ENCODE results near the gene TMBIM1. TPM values are rescaled to one million over a fixed set of nuclear protein-coding genes. Genes with fewer than 3 reads are reported as not detected.

Gene TMBIM1
- total and polyA plus RNA-seq, 9 of the 15 experiments (the other 6 are each of a cell fraction or from before 2014, with no cell fraction given), result 14.2 to 105 (median 47.0) TPM

- H3K4me1 ChIP-seq (replicated peaks in 1 of 2; ENCODE audit: control insufficient read depth in 2 of 2, insufficient read depth in 2 of 2, low read length in 2 of 2), result no peaks in the 10 kb centered on the region
- intact Hi-C loops (cut with micrococcal nuclease), result no loop called here
- H2AFZ ChIP-seq (ENCODE audit: low read depth, low read length), result no peak overlapping the region
- 95% methylated on average over 4 of the region's 4 CpGs for WGBS (ENCODE audit: insufficient coverage, low coverage, missing lambda C conversion rate)
- peaks cover 72% of the 10 kb centered on the region for H3K36me3 ChIP-seq (ENCODE audit: control insufficient read depth, insufficient read depth, low read length)
- ChIA-PET CTCF (ENCODE audit: low intra/inter-chr PET ratio) (no interaction called here), POLR2A (no interaction called here)
- no peak overlapping the region for H3K4me2 ChIP-seq (ENCODE audit: insufficient read depth, low read length)
- H3K4me3 ChIP-seq, result no peak overlapping the region
- DNase-seq (ENCODE audit: extremely low read depth in 1 of 4, low spot score in 3 of 4) (no peak), FAIRE-seq (no peak), ATAC-seq (no peak)
- no peaks in the 10 kb centered on the region for H4K20me1 ChIP-seq (replicated peaks; ENCODE audit: control insufficient read depth, insufficient read depth, low read length)
- no peaks in the 10 kb centered on the region for H3K27me3 ChIP-seq (ENCODE audit: control insufficient read depth in 2 of 2, insufficient read depth in 2 of 2, low read length in 2 of 2)
- no peaks in the 10 kb centered on the region for H3K79me2 ChIP-seq (ENCODE audit: control insufficient read depth, insufficient read depth, low read length)
- TF ChIP-seq ZFPM2 (CRISPR knock-in tag; IDR thresholded peaks at IDR 0.05) (no peak), SMARCE1 (IDR thresholded peaks at IDR 0.05) (no peak), ZNF699 (CRISPR knock-in tag; IDR thresholded peaks at IDR 0.05; ENCODE audit: insufficient replicate concordance) (no peak)
- in situ Hi-C loops (cut with MboI), result no loop called here
- BruUV-seq (replicated peaks), result no TSS peak
- no peak overlapping the region for H3K9ac ChIP-seq (ENCODE audit: insufficient read depth in 1 of 2, low read depth in 2 of 2, low read length in 2 of 2)
- no peaks in the 10 kb centered on the region for H3K9me1 ChIP-seq (ENCODE audit: control insufficient read depth, insufficient read depth, low read length)
- H3K9me3 ChIP-seq (replicated peaks; ENCODE audit: control insufficient read depth, insufficient read depth, low read depth, low read length), result no peaks in the 10 kb centered on the region
- no peak overlapping the region for H3K27ac ChIP-seq (ENCODE audit: extremely low read depth, low read depth, low read length)
Measured at GRCh38 chr2:218236829-218237228, 55.5 kb downstream of the TMBIM1 start.

- no peak for TF ChIP-seq HMG20B (CRISPR knock-in tag; IDR thresholded peaks at IDR 0.05)
- no peak for TF ChIP-seq ZNF354B (CRISPR knock-in tag; IDR thresholded peaks at IDR 0.05)
- no peak for TF ChIP-seq BDP1 (IDR thresholded peaks at IDR 0.05; ENCODE audit: insufficient read depth, insufficient read length)
- no peak for TF ChIP-seq THRA (IDR thresholded peaks at IDR 0.05)
- TF ChIP-seq MYBL2 (IDR thresholded peaks at IDR 0.05; ENCODE audit: low read depth), result no peak
- no peak for TF ChIP-seq MYBL2 (CRISPR knock-in tag; IDR thresholded peaks at IDR 0.05; ENCODE audit: borderline replicate concordance)
- no peak for TF ChIP-seq FUS (optimal IDR thresholded peaks at IDR 0.05; ENCODE audit: low read depth, low read length)
- no peak for TF ChIP-seq E2F4 (CRISPR knock-in tag; IDR thresholded peaks at IDR 0.05; ENCODE audit: low read depth)
- no peak for TF ChIP-seq ILF3 (IDR thresholded peaks at IDR 0.05; ENCODE audit: borderline replicate concordance)
- no peak for TF ChIP-seq SRSF7 (optimal IDR thresholded peaks at IDR 0.05; ENCODE audit: low read depth, low read length)
- 100% methylated on average over 2 of the region's 2 CpGs for WGBS (ENCODE audit: insufficient coverage, low coverage, missing lambda C conversion rate)
- ATAC-seq (no peak), DNase-seq (ENCODE audit: extremely low read depth in 1 of 4, low spot score in 3 of 4) (no peak), FAIRE-seq (no peak)
- no peaks in the 10 kb centered on the region for H3K9me3 ChIP-seq (replicated peaks; ENCODE audit: control insufficient read depth, insufficient read depth, low read depth, low read length)
- H3K9me1 ChIP-seq (ENCODE audit: control insufficient read depth, insufficient read depth, low read length), result no peaks in the 10 kb centered on the region
- ChIA-PET POLR2A (interaction anchor here (0.7 to 2.0 kb wide), 2 partner anchors 12 to 17 kb away, joined by 3 to 8 read pairs; no protein-coding TSS in a partner anchor), CTCF (ENCODE audit: low intra/inter-chr PET ratio) (no interaction called here)
- no peaks in the 10 kb centered on the region for H3K79me2 ChIP-seq (ENCODE audit: control insufficient read depth, insufficient read depth, low read length)
- no peak overlapping the region for H2AFZ ChIP-seq (ENCODE audit: low read depth, low read length)
- H3K4me3 ChIP-seq, result no peak overlapping the region
- no peak overlapping the region for H3K9ac ChIP-seq (ENCODE audit: insufficient read depth in 1 of 2, low read depth in 2 of 2, low read length in 2 of 2)
- intact Hi-C loops (cut with micrococcal nuclease), result no loop called here
- no peaks in the 10 kb centered on the region; a peak in 1 of 5 replicates for H3K4me1 ChIP-seq (replicated peaks in 1 of 2; ENCODE audit: control insufficient read depth in 2 of 2, insufficient read depth in 2 of 2, low read length in 2 of 2)
- H3K27ac ChIP-seq (ENCODE audit: extremely low read depth, low read depth, low read length), result no peak overlapping the region
- no TSS peak for BruUV-seq (replicated peaks)
- H3K27me3 ChIP-seq (ENCODE audit: control insufficient read depth in 2 of 2, insufficient read depth in 2 of 2, low read length in 2 of 2), result no peaks in the 10 kb centered on the region
- H3K4me2 ChIP-seq (ENCODE audit: insufficient read depth, low read length), result no peak overlapping the region
- peaks cover 75% of the 10 kb centered on the region for H3K36me3 ChIP-seq (ENCODE audit: control insufficient read depth, insufficient read depth, low read length)
- H4K20me1 ChIP-seq (replicated peaks; ENCODE audit: control insufficient read depth, insufficient read depth, low read length), result no peaks in the 10 kb centered on the region
- in situ Hi-C loops (cut with MboI), result no loop called here
Measured at GRCh38 chr2:218235017-218235416, 57.3 kb downstream of the TMBIM1 start.
